GM19455 (cell line): ENCODE results near the gene ZNF331.

Experiments used
- ATAC-seq: cut with Tn5 transposase; IDR thresholded peaks from one replicate; pipeline ENCODE4 v1.9.1; 2021; ENCODE audit not compliant: unreplicated experiment

ZNF331 gene

GRCh38 chr19:53555352-53555751 lies 17.4 kb downstream of the ZNF331 start:
- no peak for ATAC-seq

GRCh38 chr19:53571339-53571738 lies 33.4 kb downstream of the ZNF331 start:
- no peak for ATAC-seq

GRCh38 chr19:53576941-53577653 lies 39.2 kb downstream of the ZNF331 start:
- ATAC-seq = no peak

- ATAC-seq = no peak
These were observed 40.0 kb downstream of the ZNF331 start for GRCh38 chr19:53577968-53578367.

GRCh38 chr19:53579518-53579917 lies 41.6 kb downstream of the ZNF331 start:
- no peak for ATAC-seq

GRCh38 chr19:53580871-53581835 lies 43.2 kb downstream of the ZNF331 start:
- no peak for ATAC-seq

- no peak for ATAC-seq
These were observed 43.9 kb downstream of the ZNF331 start for GRCh38 chr19:53581871-53582279.

- ATAC-seq = no peak
These were observed 45.2 kb downstream of the ZNF331 start for GRCh38 chr19:53583181-53583580.

- ATAC-seq = no peak
These were observed 48.3 kb downstream of the ZNF331 start for GRCh38 chr19:53586277-53586691.

GRCh38 chr19:53594811-53595509 lies 57.0 kb downstream of the ZNF331 start:
- no peak for ATAC-seq

GRCh38 chr19:53595510-53595867 lies 57.5 kb downstream of the ZNF331 start:
- no peak for ATAC-seq

- no peak for ATAC-seq
These were observed 58.1 kb downstream of the ZNF331 start for GRCh38 chr19:53596056-53596455.

GRCh38 chr19:53597023-53597422 lies 59.1 kb downstream of the ZNF331 start:
- ATAC-seq = no peak

GRCh38 chr19:53598361-53598760 lies 60.4 kb downstream of the ZNF331 start:
- ATAC-seq = no peak

- ATAC-seq = no peak
These were observed 62.3 kb downstream of the ZNF331 start for GRCh38 chr19:53600217-53600616.

GRCh38 chr19:53606031-53606430 lies 68.1 kb downstream of the ZNF331 start:
- no peak for ATAC-seq

GRCh38 chr19:53608381-53608780 lies 70.4 kb downstream of the ZNF331 start:
- ATAC-seq = no peak

GRCh38 chr19:53612762-53613526 lies 75.0 kb downstream of the ZNF331 start:
- no peak for ATAC-seq

- ATAC-seq = no peak
These were observed 84.2 kb downstream of the ZNF331 start for GRCh38 chr19:53621885-53622740.
